GM12872 (cell line): Measurements from ENCODE around the gene KLHL11.

Source experiments
- CTCF ChIP-seq: IDR thresholded peaks from 3 replicates; pipeline ENCODE4 v1.5.1; 2011; ENCODE audit warnings: low read depth, mild to moderate bottlenecking, low read length, moderate library complexity; ENCODE audit not compliant: insufficient read depth

KLHL11 gene

GRCh38 chr17:41882756-41883155 is 17.5 kb upstream of the KLHL11 start:
- no peak for TF ChIP-seq CTCF

- TF ChIP-seq CTCF = no peak
These were observed 14.9 kb upstream of the KLHL11 start for GRCh38 chr17:41880130-41880529.

GRCh38 chr17:41873559-41874292 is 8.5 kb upstream of the KLHL11 start:
- no peak for TF ChIP-seq CTCF

- no peak for TF ChIP-seq CTCF
These were observed 6.6 kb upstream of the KLHL11 start for GRCh38 chr17:41871789-41872188.

GRCh38 chr17:41870627-41871026 is 5.4 kb upstream of the KLHL11 start:
- TF ChIP-seq CTCF = no peak

- TF ChIP-seq CTCF = no peak
These were observed 4.9 kb upstream of the KLHL11 start for GRCh38 chr17:41870097-41870496.

GRCh38 chr17:41869426-41869825 is 4.2 kb upstream of the KLHL11 start:
- TF ChIP-seq CTCF = no peak

- TF ChIP-seq CTCF = no peak
These were observed 3.3 kb upstream of the KLHL11 start for GRCh38 chr17:41868568-41868967.
